Type B pancreatic cell (in vitro differentiated cells): ENCODE measurements around the gene XRRA1. TPM values are rescaled to one million over a fixed set of nuclear protein-coding genes. Genes with fewer than 3 reads are reported as not detected.
"Not testable (repeated sequence)": the region's sequence is repeated elsewhere in the genome, so short reads cannot be mapped to it uniquely, and the experiment has no call there.

Source experiments
- DNase-seq: peaks from one replicate; pipeline ENCODE4 v3.0.0; 2021; ENCODE audit warnings: mixed read lengths; ENCODE audit not compliant: unreplicated experiment; ENCODE audit errors: extremely low spot score
- H3K27ac Mint-ChIP-seq: 2 replicates; pipeline ENCODE4 v1.8.0; 2021; ENCODE audit warnings: mild to moderate bottlenecking, mixed read lengths
- H3K27me3 Mint-ChIP-seq: 2 replicates; pipeline ENCODE4 v1.8.0; 2021; ENCODE audit warnings: mixed read lengths
- H3K36me3 Mint-ChIP-seq: 2 replicates; pipeline ENCODE4 v1.8.0; 2021; ENCODE audit warnings: mixed read lengths
- H3K4me1 Mint-ChIP-seq: one replicate; pipeline ENCODE4 v1.8.0; 2021; ENCODE audit warnings: mixed read lengths; ENCODE audit not compliant: unreplicated experiment
- H3K4me3 Mint-ChIP-seq: 2 replicates; pipeline ENCODE4 v1.8.0; 2021; ENCODE audit warnings: mild to moderate bottlenecking, mixed read lengths
- H3K9me3 Mint-ChIP-seq: 2 replicates; pipeline ENCODE4 v1.8.0; 2021; ENCODE audit warnings: mixed read lengths
- CTCF ChIP-seq: fragments of 200-600 bp; sonication (generic); conservative IDR thresholded peaks from 2 replicates; pipeline ENCODE4 v1.5.0; 2021; ENCODE audit warnings: antibody characterized with exemption, mild to moderate bottlenecking
- total RNA-seq: library from RNA; stranded (reverse); gene quantifications from 2 replicates; pipeline ENCODE4 v1.2.1, GENCODE V29; 2021; ENCODE audit warnings: low replicate concordance

XRRA1 gene
- total RNA-seq, 1 donor from 2014 or later = 8.8 TPM

DNA sequence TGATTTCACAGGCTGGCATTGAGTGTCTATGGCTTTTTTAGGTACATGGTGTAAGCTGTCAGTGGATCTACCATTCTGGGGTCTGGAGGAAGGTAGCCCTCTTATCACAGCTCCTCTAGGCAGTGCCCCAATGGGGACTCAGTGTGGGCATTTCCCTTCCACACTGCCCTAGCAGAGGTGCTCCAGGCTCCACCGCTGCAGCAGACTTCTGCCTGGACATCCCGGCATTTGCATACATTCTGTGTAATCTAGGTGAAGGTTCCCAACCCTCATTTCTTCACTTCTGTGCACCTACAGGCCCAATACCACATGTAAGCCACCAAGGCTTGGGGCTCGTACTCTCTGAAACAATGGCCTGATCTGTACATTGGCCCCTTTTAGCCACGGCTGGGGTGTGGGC is 122.0 kb downstream of the XRRA1 start:
- H3K27me3 Mint-ChIP-seq = no peaks in the 10 kb centered on the region
- no peaks in the 10 kb centered on the region for H3K4me1 Mint-ChIP-seq
- H3K27ac Mint-ChIP-seq = no peak overlapping the region
- no peak overlapping the region for H3K4me3 Mint-ChIP-seq
- H3K9me3 Mint-ChIP-seq = peaks cover 22% of the 10 kb centered on the region
- no peak for DNase-seq
- peaks cover 82% of the 10 kb centered on the region for H3K36me3 Mint-ChIP-seq
- TF ChIP-seq CTCF = no peak

DNA sequence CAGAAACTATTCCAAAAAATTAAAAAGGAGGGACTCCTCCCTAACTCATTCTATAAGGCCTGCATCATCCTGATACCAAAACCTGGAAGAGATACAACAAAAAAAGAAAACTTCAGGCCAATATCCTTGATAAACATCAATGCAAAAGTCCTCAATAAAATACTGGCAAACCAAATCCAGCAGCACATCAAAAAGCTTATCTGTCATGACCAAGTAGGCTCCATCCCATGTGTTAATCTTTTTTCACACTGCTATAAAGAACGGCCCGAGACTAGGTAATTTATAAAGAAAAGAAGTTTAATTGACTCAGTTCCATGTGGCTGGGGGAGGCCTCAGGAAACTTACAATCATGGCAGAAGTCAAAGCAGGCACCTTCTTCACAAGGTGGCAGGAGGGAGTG is 123.3 kb downstream of the XRRA1 start:
- not testable (repeated sequence) for H3K27me3 Mint-ChIP-seq, H3K4me3 Mint-ChIP-seq, DNase-seq, H3K27ac Mint-ChIP-seq, H3K4me1 Mint-ChIP-seq
- Mint-ChIP-seq H3K9me3 (peaks cover 22% of the 10 kb centered on the region), H3K36me3 (peaks cover 76% of the 10 kb centered on the region)

- no peak for TF ChIP-seq CTCF
- no peak for DNase-seq
- H3K9me3 Mint-ChIP-seq = peaks cover 17% of the 10 kb centered on the region
- no peak overlapping the region for H3K4me3 Mint-ChIP-seq
- no peaks in the 10 kb centered on the region for H3K27me3 Mint-ChIP-seq
- no peak overlapping the region for H3K27ac Mint-ChIP-seq
- peaks cover 76% of the 10 kb centered on the region for H3K36me3 Mint-ChIP-seq
- H3K4me1 Mint-ChIP-seq = no peaks in the 10 kb centered on the region
Observed at GRCh38 chr11:74824285-74824982, 124.5 kb downstream of the XRRA1 start.

GRCh38 chr11:74822170-74822569 is 126.7 kb downstream of the XRRA1 start:
- DNase-seq = no peak
- Mint-ChIP-seq H3K27ac (no peak overlapping the region), H3K4me1 (no peaks in the 10 kb centered on the region), H3K27me3 (no peaks in the 10 kb centered on the region), H3K36me3 (peaks cover 67% of the 10 kb centered on the region), H3K9me3 (peaks cover 13% of the 10 kb centered on the region), H3K4me3 (no peak overlapping the region)
- TF ChIP-seq CTCF = no peak

GRCh38 chr11:74820763-74821162 is 128.1 kb downstream of the XRRA1 start:
- Mint-ChIP-seq H3K36me3 (peaks cover 70% of the 10 kb centered on the region), H3K4me1 (no peaks in the 10 kb centered on the region), H3K27ac (no peak overlapping the region), H3K4me3 (no peak overlapping the region), H3K9me3 (peaks cover 11% of the 10 kb centered on the region), H3K27me3 (no peaks in the 10 kb centered on the region)
- no peak for DNase-seq
- TF ChIP-seq CTCF = no peak

- H3K4me1 Mint-ChIP-seq = no peaks in the 10 kb centered on the region
- H3K36me3 Mint-ChIP-seq = peaks cover 61% of the 10 kb centered on the region
- H3K27me3 Mint-ChIP-seq = no peaks in the 10 kb centered on the region
- H3K4me3 Mint-ChIP-seq = no peak overlapping the region
- no peak for TF ChIP-seq CTCF
- DNase-seq = no peak
- H3K9me3 Mint-ChIP-seq = peaks cover 9% of the 10 kb centered on the region
- H3K27ac Mint-ChIP-seq = no peak overlapping the region
Observed at GRCh38 chr11:74819400-74819799, 129.5 kb downstream of the XRRA1 start.
